IMR-90 (cell line): ENCODE data around the gene DOCK6.

Experiments
- CTCF ChIP-seq: conservative IDR thresholded peaks from 2 replicates; pipeline ENCODE4 v1.5.1; 2012; ENCODE audit warnings: mild to moderate bottlenecking, low read depth, low read length, improper control_type of control experiment
- ELK1 ChIP-seq: fragments of 150-350 bp; IDR thresholded peaks from 2 replicates; pipeline ENCODE4 v1.6.1; 2016; ENCODE audit warnings: low read depth, mild to moderate bottlenecking, low read length, moderate library complexity, borderline replicate concordance
- MAFK ChIP-seq: IDR thresholded peaks from 2 replicates; pipeline ENCODE4 v1.6.1; 2012; ENCODE audit warnings: low read depth, low read length, improper control_type of control experiment
- MAZ ChIP-seq: IDR thresholded peaks from 2 replicates; pipeline ENCODE4 v1.6.1; 2012; ENCODE audit warnings: low read depth, mild to moderate bottlenecking, low read length, improper control_type of control experiment, moderate library complexity, borderline replicate concordance
- POLR2A ChIP-seq: IDR thresholded peaks from 2 replicates; pipeline ENCODE4 v1.6.1; 2012; ENCODE audit warnings: mild to moderate bottlenecking, low read depth, low read length
- RAD21 ChIP-seq: IDR thresholded peaks from 2 replicates; pipeline ENCODE4 v1.6.1; 2012; ENCODE audit warnings: low read length, improper control_type of control experiment
- RCOR1 ChIP-seq: IDR thresholded peaks from 2 replicates; pipeline ENCODE4 v1.6.1; 2012; ENCODE audit warnings: mild to moderate bottlenecking, low read length, improper control_type of control experiment; ENCODE audit not compliant: insufficient replicate concordance
- RFX5 ChIP-seq: IDR thresholded peaks from 2 replicates; pipeline ENCODE4 v1.8.0; 2012; ENCODE audit warnings: low read depth, mild to moderate bottlenecking, low read length, moderate library complexity
- SMC3 ChIP-seq: fragments of 150-350 bp; IDR thresholded peaks from 2 replicates; pipeline ENCODE4 v1.6.1; 2016; ENCODE audit warnings: low read depth, mild to moderate bottlenecking, antibody characterized with exemption, low read length, moderate library complexity
- USF2 ChIP-seq: fragments of 150-350 bp; IDR thresholded peaks from 2 replicates; pipeline ENCODE4 v1.6.1; 2017; ENCODE audit warnings: mild to moderate bottlenecking, antibody characterized with exemption, low read length, low read depth

- TF ChIP-seq CTCF (no peak), RAD21 (no peak), RCOR1 (no peak), POLR2A (no peak), USF2 (no peak), SMC3 (no peak), MAZ (no peak), ELK1 (no peak), RFX5 (no peak), MAFK (no peak)
Measured at GRCh38 chr19:11306337-11306736, 44.0 kb upstream of the DOCK6 start.
